HepG2 (cell line): ENCODE data around the gene FKBP1B. TPM values are rescaled to one million over a fixed set of nuclear protein-coding genes. Genes with fewer than 3 reads are reported as not detected.

Experiments
- ATAC-seq: fragments of 200-7000 bp; cut with Tn5 transposase; 3 replicates; pipeline ENCODE4 v1.9.1; 2020; ENCODE audit warnings: mild to moderate bottlenecking, moderate library complexity
- BruUV-seq: library from RNA; stranded (reverse); fragments of 400-500 nt; replicated peaks from 2 replicates; lab custom pipeline; 2021; lab: Mats Ljungman, UMichigan
- CTCF ChIA-PET: fragments of 300-600 bp; formaldehyde crosslinking; extraction: SDS; loops from one replicate; lab custom pipeline; 2021; ENCODE audit warnings: low total read pairs, inconsistent platforms, low intra/inter-chr PET ratio; lab: Yijun Ruan, JAX
- POLR2A ChIA-PET: fragments of 350-600 bp; sonication (Branson Sonifier 250); formaldehyde crosslinking; loops from one replicate; lab custom pipeline; 2020; ENCODE audit warnings: antibody characterized with exemption, inconsistent platforms; lab: Yijun Ruan, JAX
- DNase-seq: peaks from one replicate; pipeline ENCODE4 v3.0.0-alpha.2; 2015; ENCODE audit warnings: low spot score
- FAIRE-seq: peaks from 3 replicates; lab custom pipeline; 2011; peaks lifted over from hg19 to GRCh38; lab: Jason Lieb, UNC
- H2AFZ ChIP-seq: one replicate; pipeline ENCODE4 v1.6.1; 2011; ENCODE audit warnings: low read length, inconsistent platforms
- H3K27ac ChIP-seq: fragments of 300-600 bp; 3 replicates; pipeline ENCODE4 v1.8.0; 2011; ENCODE audit warnings: mixed run types, mild to moderate bottlenecking, mixed read lengths, low read length, inconsistent platforms; ENCODE audit not compliant: insufficient read depth; ENCODE audit errors: extremely low read length
- H3K27me3 ChIP-seq, 2 experiments: fragments of 200-600 bp in 1 of 2; 2 replicates in 1 of 2; 3 replicates in 1 of 2; pipeline versions ENCODE4 v1.6.0 to v1.8.0; 2011; ENCODE audit warnings: low read length in 2 of 2, mild to moderate bottlenecking in 2 of 2, moderate library complexity in 2 of 2, inconsistent platforms in 1 of 2; ENCODE audit not compliant: insufficient read depth in 2 of 2, control insufficient read depth in 1 of 2
- H3K36me3 ChIP-seq, 2 experiments: fragments of 200-600 bp in 1 of 2; replicated peaks in 1 of 2; 2 replicates in 1 of 2; 3 replicates in 1 of 2; pipeline versions ENCODE4 v1.5.1 to v1.8.0; 2011; ENCODE audit warnings: low read length in 2 of 2, inconsistent platforms in 1 of 2; ENCODE audit not compliant: insufficient read depth in 2 of 2, control insufficient read depth in 1 of 2
- H3K4me1 ChIP-seq: 2 replicates; pipeline ENCODE4 v1.5.1; 2012; ENCODE audit warnings: low read length, inconsistent platforms; ENCODE audit not compliant: insufficient read depth
- H3K4me2 ChIP-seq: 2 replicates; pipeline ENCODE4 v1.6.0; 2011; ENCODE audit warnings: low read depth, low read length, inconsistent platforms
- H3K4me3 ChIP-seq, 3 experiments: fragments of 200-600 bp in 1 of 3; sonication (generic), shearing (Covaris generic) in 1 of 3; replicated peaks in 1 of 3; 2 replicates each; pipeline ENCODE4 v1.5.1; 2011 to 2016; ENCODE audit warnings: low read length in 3 of 3, inconsistent platforms in 2 of 3, low read depth in 2 of 3, mild to moderate bottlenecking in 2 of 3, control low read depth in 1 of 3, mixed read lengths in 1 of 3; ENCODE audit not compliant: insufficient read depth in 1 of 3
- H3K79me2 ChIP-seq: one replicate; pipeline ENCODE4 v1.6.1; 2011; ENCODE audit warnings: low read length, inconsistent platforms; ENCODE audit not compliant: insufficient read depth
- H3K9ac ChIP-seq: 2 replicates; pipeline ENCODE4 v1.6.0; 2011; ENCODE audit warnings: mild to moderate bottlenecking, low read depth, low read length, inconsistent platforms; ENCODE audit not compliant: insufficient read depth
- H3K9me3 ChIP-seq: 2 replicates; pipeline ENCODE4 v1.5.1; 2012; ENCODE audit warnings: mild to moderate bottlenecking, low read length
- H4K20me1 ChIP-seq: 2 replicates; pipeline ENCODE4 v1.6.0; 2011; ENCODE audit warnings: inconsistent platforms, mild to moderate bottlenecking, low read length, moderate library complexity; ENCODE audit not compliant: insufficient read depth
- ARNTL ChIP-seq: sonication (generic); formaldehyde crosslinking; IDR thresholded peaks from 2 replicates; pipeline ENCODE4 v1.4.0; 2020; ENCODE audit warnings: mild to moderate bottlenecking, missing genetic modification reagents
- BRF2 ChIP-seq: sonication (generic); formaldehyde crosslinking; IDR thresholded peaks from 2 replicates; pipeline ENCODE4 v1.8.1; 2022; ENCODE audit warnings: mild to moderate bottlenecking, missing genetic modification reagents
- CEBPG ChIP-seq: IDR thresholded peaks from 2 replicates; pipeline ENCODE4 v1.6.1; 2016
- GTF2F1 ChIP-seq: fragments of 150-350 bp; IDR thresholded peaks from 2 replicates; pipeline ENCODE4 v1.6.1; 2014; ENCODE audit warnings: low read length
- KDM2A ChIP-seq: sonication (generic); formaldehyde crosslinking; IDR thresholded peaks from 2 replicates; pipeline ENCODE4 v1.4.0; 2020; ENCODE audit warnings: low read depth, missing genetic modification reagents, borderline replicate concordance
- NCOA2 ChIP-seq: sonication (generic); formaldehyde crosslinking; IDR thresholded peaks from 2 replicates; pipeline ENCODE4 v1.8.0; 2022; ENCODE audit warnings: inconsistent platforms
- PCBP2 ChIP-seq: fragments of 200-400 bp; formaldehyde crosslinking; optimal IDR thresholded peaks from 2 replicates; pipeline ENCODE3; 2018; ENCODE audit warnings: low read length, low read depth; ENCODE audit not compliant: poor library complexity, severe bottlenecking
- RBFOX2 ChIP-seq: fragments of 200-400 bp; formaldehyde crosslinking; IDR thresholded peaks from 2 replicates; pipeline ENCODE4 v1.6.1; 2017; ENCODE audit warnings: low read depth, mild to moderate bottlenecking, low read length
- REST ChIP-seq, 2 experiments: IDR thresholded peaks; 2 replicates each; pipeline ENCODE4 v1.6.1; 2011 to 2012; ENCODE audit warnings: low read length in 2 of 2, borderline replicate concordance in 1 of 2, low read depth in 1 of 2, mild to moderate bottlenecking in 1 of 2, moderate library complexity in 1 of 2
- SAFB2 ChIP-seq: sonication (generic); formaldehyde crosslinking; IDR thresholded peaks from 2 replicates; pipeline ENCODE4 v1.5.1; 2020; ENCODE audit warnings: missing genetic modification reagents, low read depth, mild to moderate bottlenecking, borderline replicate concordance
- SIX1 ChIP-seq: sonication (generic); formaldehyde crosslinking; IDR thresholded peaks from 2 replicates; pipeline ENCODE4 v1.4.0; 2020; ENCODE audit warnings: missing genetic modification reagents, borderline replicate concordance
- SRSF1 ChIP-seq: fragments of 200-400 bp; formaldehyde crosslinking; optimal IDR thresholded peaks from 2 replicates; pipeline ENCODE3; 2017; ENCODE audit warnings: mild to moderate bottlenecking, low read depth, low read length, moderate library complexity
- THAP11 ChIP-seq: IDR thresholded peaks from 2 replicates; pipeline ENCODE4 v1.6.1; 2016; ENCODE audit warnings: missing biosample characterization, missing genetic modification reagents
- ZBTB4 ChIP-seq: sonication (generic); formaldehyde crosslinking; IDR thresholded peaks from 2 replicates; pipeline ENCODE4 v1.4.0; 2020; ENCODE audit warnings: missing genetic modification reagents, mild to moderate bottlenecking, borderline replicate concordance
- ZNF143 ChIP-seq: sonication (generic); formaldehyde crosslinking; IDR thresholded peaks from 2 replicates; pipeline ENCODE4 v1.4.0; 2020; ENCODE audit warnings: missing genetic modification reagents
- WGBS: methylation state at CpG from one replicate; pipeline ENCODE4 v1.1.6; 2017; ENCODE audit warnings: low lambda C conversion rate; 5-methylcytosine and 5-hydroxymethylcytosine counted together
- in situ Hi-C: cut with HindIII; loops from 2 replicates; pipeline ENCODE4 v1.10.0; 2017; ENCODE audit warnings: low pct_unique_long_range_greater_than_20kb; ENCODE audit not compliant: extremely low pct_ligation_motif_present
- intact Hi-C: fragments of 100-400 bp; cut with micrococcal nuclease; formaldehyde crosslinking; loops from one replicate; pipeline ENCODE4 v1.10.0; 2022; ENCODE audit not compliant: unreplicated experiment
- polyA plus RNA-seq, 8 experiments: library from polyadenylated mRNA; depleted of rRNA in 3 of 8; stranded (reverse) in 7 of 8; unstranded in 1 of 8; fragments of >200 nt; fragmentation: Illumina TruSeq in 4 of 8; extraction: Trizol in 4 of 8; gene quantifications; 2 replicates each; pipeline versions ENCODE4 v1.2.1 to v1.2.3, GENCODE V29; 2011 to 2016; ENCODE audit warnings: low read depth in 4 of 8, missing spikeins in 1 of 8, mixed read lengths in 1 of 8; ENCODE audit not compliant: insufficient read depth in 1 of 8
- total RNA-seq, 5 experiments: library from RNA; depleted of rRNA; stranded (reverse); fragments of >200 nt; fragmentation: Illumina TruSeq; extraction: Trizol; gene quantifications; 2 replicates each; pipeline ENCODE4 v1.2.3, GENCODE V29; 2016; ENCODE audit warnings: low read depth in 1 of 5

Gene FKBP1B
- total and polyA plus RNA-seq, 2 of the 13 experiments (the other 11 are each of a cell fraction or from before 2014, with no cell fraction given): 35.2 to 96.3 TPM

GRCh38 chr2:24022324-24022974, 27.1 kb upstream of the FKBP1B start:
- peak overlapping the region; percentile 41 for H3K27ac ChIP-seq
- H3K4me1 ChIP-seq: peaks cover 37% of the 10 kb centered on the region
- no peaks in the 10 kb centered on the region for H4K20me1 ChIP-seq
- H3K36me3 ChIP-seq: peaks cover 8 to 20% of the 10 kb centered on the region in 2 experiments; a peak in 4 of 5 replicates
- intact Hi-C loops (no loop called here), in situ Hi-C loops (loop anchor here (5.0 to 10.0 kb wide), 2 partner anchors 40 to 142 kb away; no protein-coding TSS in a partner anchor)
- ChIA-PET POLR2A (interaction anchor here (0.6 to 5.2 kb wide), 11 partner anchors 7 to 95 kb away, joined by 3 to 23 read pairs (median 10); partner anchors contain the start of genes ATAD2B, SF3B6, TP53I3 and WDCP), CTCF (interaction anchor here (3.2 to 3.4 kb wide), 2 partner anchors 38 to 142 kb away, joined by 36 to 37 read pairs; no protein-coding TSS in a partner anchor)
- no peak overlapping the region for H2AFZ ChIP-seq
- DNase-seq (peak; percentile 79), FAIRE-seq (peak; percentile 62), ATAC-seq (peak; percentile 62)
- BruUV-seq: no TSS peak
- 44% methylated on average over 14 of the region's 14 CpGs for WGBS
- no peaks in the 10 kb centered on the region for H3K9me3 ChIP-seq
- no peaks in the 10 kb centered on the region for H3K79me2 ChIP-seq
- 0 out of 6 replicates have a peak overlapping the region, but pooled peaks of 1 of the 3 experiments have one; percentile 6 for H3K4me3 ChIP-seq
- peak overlapping the region; percentile 41 for H3K4me2 ChIP-seq
- no peak overlapping the region for H3K9ac ChIP-seq
- H3K27me3 ChIP-seq: no peaks in the 10 kb centered on the region
- no peak for TF ChIP-seq PCBP2
- no peak for TF ChIP-seq SIX1
- peak; percentile 45; the same call in 1 of the 2 replicates for TF ChIP-seq SAFB2 (CRISPR knock-in tag)
- TF ChIP-seq ZBTB4 (CRISPR knock-in tag): peak; percentile 93; the same call in 1 of the 2 replicates
- peak; percentile 85 for TF ChIP-seq CEBPG (CRISPR knock-in tag)
- TF ChIP-seq GTF2F1: no peak
- TF ChIP-seq THAP11 (CRISPR knock-in tag): peak; percentile 61; the same call in 1 of the 2 replicates
- no peak for TF ChIP-seq SRSF1
- no peak for TF ChIP-seq ZNF143 (CRISPR knock-in tag)
- no peak for TF ChIP-seq RBFOX2
- peak in 1 of 2 experiments; percentile 55; a peak in 1 of 4 replicates for TF ChIP-seq REST (IDR thresholded peaks at IDR 0.05; ENCODE audit: borderline replicate concordance in 1 of 2, low read depth in 1 of 2, low read length in 2 of 2)
- TF ChIP-seq KDM2A (CRISPR knock-in tag): 0 out of 2 replicates have a peak, but pooled peaks have one; percentile 30
- no peak for TF ChIP-seq ARNTL (CRISPR knock-in tag)
- no peak for TF ChIP-seq BRF2 (CRISPR knock-in tag)
- peak; percentile 88 for TF ChIP-seq NCOA2 (CRISPR knock-in tag)
